ENCODE measurements around the gene SCAMP2.
A peak's percentile ranks its signal among the peaks of the same experiment; 100 is the strongest.

Gene SCAMP2

GRCh38 chr15:74816624-74817369 lies 56.4 kb downstream of the SCAMP2 start:
- H2AK5ac ChIP-seq (ENCODE audit: low read length, severe bottlenecking) = no peak overlapping the region

DNA sequence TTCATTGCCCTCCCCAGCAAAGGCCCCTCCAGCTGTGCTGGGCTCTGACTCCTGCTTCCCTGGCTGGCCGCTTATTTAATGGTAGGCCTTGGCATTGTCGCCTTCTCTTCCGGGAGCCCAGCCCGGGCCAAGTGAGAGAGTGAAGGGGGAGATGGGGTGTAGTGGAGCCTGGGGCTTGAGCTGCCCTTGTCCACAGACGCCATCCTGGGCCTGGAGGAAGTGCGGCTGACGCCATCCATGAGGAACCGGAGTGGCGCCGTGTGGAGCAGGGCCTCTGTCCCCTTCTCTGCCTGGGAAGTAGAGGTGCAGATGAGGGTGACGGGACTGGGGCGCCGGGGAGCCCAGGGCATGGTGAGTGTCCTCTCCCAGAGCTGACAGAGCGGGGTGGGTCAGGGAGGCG lies 57.2 kb downstream of the SCAMP2 start:
- H3K27me3 ChIP-seq (ENCODE audit: control insufficient read depth in 1 of 2, insufficient read depth in 1 of 2, low read length in 2 of 2) = peaks cover 3 to 16% of the 10 kb centered on the region in 2 experiments
- no peak overlapping the region for H3K27ac ChIP-seq (ENCODE audit: low read length, poor library complexity, severe bottlenecking)
- H3K23ac ChIP-seq (ENCODE audit: low read length in 2 of 2) = no peak overlapping the region
- DNase-seq = no peak
- H3K4ac ChIP-seq (ENCODE audit: low read depth in 1 of 2, low read length in 2 of 2) = no peak overlapping the region
- peaks cover 21% of the 10 kb centered on the region for H3K4me1 ChIP-seq (ENCODE audit: control insufficient read depth, insufficient read depth, low read depth, low read length)
- no peak overlapping the region for H2AK5ac ChIP-seq (ENCODE audit: low read length, severe bottlenecking)
- no peak overlapping the region for H3K9ac ChIP-seq (ENCODE audit: low read length)
- H2BK5ac ChIP-seq (ENCODE audit: low read depth, low read length, poor library complexity, severe bottlenecking) = no peak overlapping the region
- H4K8ac ChIP-seq (ENCODE audit: low read length) = no peak overlapping the region
- H4K91ac ChIP-seq (ENCODE audit: low read length) = no peak overlapping the region
- no peak overlapping the region for H2BK12ac ChIP-seq (ENCODE audit: low read length in 2 of 2)
- no peak overlapping the region for H3K4me3 ChIP-seq (ENCODE audit: insufficient read depth in 1 of 2, low read depth in 1 of 2, low read length in 2 of 2)
- WGBS = 96% methylated on average over 15 of the region's 15 CpGs
- H3K79me1 ChIP-seq (replicated peaks; ENCODE audit: low read length, poor library complexity, severe bottlenecking) = no peaks in the 10 kb centered on the region
- H3K4me2 ChIP-seq (ENCODE audit: low read length, poor library complexity, severe bottlenecking) = no peak overlapping the region
- H2BK120ac ChIP-seq (ENCODE audit: low read depth, low read length) = no peak overlapping the region
- no peak overlapping the region for H3K18ac ChIP-seq (ENCODE audit: low read depth in 1 of 2, low read length in 2 of 2)
- H2BK15ac ChIP-seq (ENCODE audit: low read depth, poor library complexity, severe bottlenecking) = no peak overlapping the region
- no peaks in the 10 kb centered on the region for H3K36me3 ChIP-seq (ENCODE audit: control insufficient read depth in 1 of 2, insufficient read depth in 2 of 2, low read depth in 1 of 2, low read length in 2 of 2)
- no peak overlapping the region for H2AFZ ChIP-seq (ENCODE audit: low read depth, low read length)
- H3K9me3 ChIP-seq (ENCODE audit: control insufficient read depth, low read length) = no peaks in the 10 kb centered on the region
- H3K14ac ChIP-seq (ENCODE audit: low read length in 2 of 2) = no peak overlapping the region

More at GRCh38 chr15:74816624-74817369, 56.4 kb downstream of the SCAMP2 start:
- no peak for DNase-seq
- Histone ChIP-seq H3K27me3 (ENCODE audit: control insufficient read depth in 1 of 2, insufficient read depth in 1 of 2, low read length in 2 of 2) (peaks cover 3 to 16% of the 10 kb centered on the region in 2 experiments), H3K4ac (ENCODE audit: low read depth in 1 of 2, low read length in 2 of 2) (no peak overlapping the region), H3K4me3 (ENCODE audit: insufficient read depth in 1 of 2, low read depth in 1 of 2, low read length in 2 of 2) (no peak overlapping the region), H3K23ac (ENCODE audit: low read length in 2 of 2) (no peak overlapping the region), H3K27ac (ENCODE audit: low read length, poor library complexity, severe bottlenecking) (no peak overlapping the region), H4K8ac (ENCODE audit: low read length) (no peak overlapping the region), H3K9me3 (ENCODE audit: control insufficient read depth, low read length) (no peaks in the 10 kb centered on the region), H2BK12ac (ENCODE audit: low read length in 2 of 2) (no peak overlapping the region), H2BK120ac (ENCODE audit: low read depth, low read length) (no peak overlapping the region), H4K91ac (ENCODE audit: low read length) (no peak overlapping the region), H3K9ac (ENCODE audit: low read length) (no peak overlapping the region), H3K79me1 (replicated peaks; ENCODE audit: low read length, poor library complexity, severe bottlenecking) (no peaks in the 10 kb centered on the region), H2BK15ac (ENCODE audit: low read depth, poor library complexity, severe bottlenecking) (no peak overlapping the region), H3K4me2 (ENCODE audit: low read length, poor library complexity, severe bottlenecking) (no peak overlapping the region), H3K18ac (ENCODE audit: low read depth in 1 of 2, low read length in 2 of 2) (no peak overlapping the region), H2AFZ (ENCODE audit: low read depth, low read length) (peak overlapping the region; percentile 24), H3K36me3 (ENCODE audit: control insufficient read depth in 1 of 2, insufficient read depth in 2 of 2, low read depth in 1 of 2, low read length in 2 of 2) (no peaks in the 10 kb centered on the region), H3K4me1 (ENCODE audit: control insufficient read depth, insufficient read depth, low read depth, low read length) (peaks cover 21% of the 10 kb centered on the region), H2BK5ac (ENCODE audit: low read depth, low read length, poor library complexity, severe bottlenecking) (no peak overlapping the region), H3K14ac (ENCODE audit: low read length in 2 of 2) (peak overlapping the region in 1 of 2 experiments; percentile 74)
- 68% methylated on average over 19 of the region's 19 CpGs for WGBS

- Histone ChIP-seq H2BK15ac (ENCODE audit: low read depth, poor library complexity, severe bottlenecking) (no peak overlapping the region), H3K9me3 (ENCODE audit: control insufficient read depth, low read length) (no peaks in the 10 kb centered on the region), H3K27ac (ENCODE audit: low read length, poor library complexity, severe bottlenecking) (no peak overlapping the region), H3K14ac (ENCODE audit: low read length in 2 of 2) (no peak overlapping the region), H2BK120ac (ENCODE audit: low read depth, low read length) (no peak overlapping the region), H3K4me1 (ENCODE audit: control insufficient read depth, insufficient read depth, low read depth, low read length) (peaks cover 22% of the 10 kb centered on the region), H3K79me1 (replicated peaks; ENCODE audit: low read length, poor library complexity, severe bottlenecking) (no peaks in the 10 kb centered on the region), H3K4me3 (ENCODE audit: insufficient read depth in 1 of 2, low read depth in 1 of 2, low read length in 2 of 2) (no peak overlapping the region), H3K4me2 (ENCODE audit: low read length, poor library complexity, severe bottlenecking) (no peak overlapping the region), H2BK12ac (ENCODE audit: low read length in 2 of 2) (no peak overlapping the region), H2AFZ (ENCODE audit: low read depth, low read length) (no peak overlapping the region), H3K4ac (ENCODE audit: low read depth in 1 of 2, low read length in 2 of 2) (no peak overlapping the region), H2AK5ac (ENCODE audit: low read length, severe bottlenecking) (no peak overlapping the region), H3K36me3 (ENCODE audit: control insufficient read depth in 1 of 2, insufficient read depth in 2 of 2, low read depth in 1 of 2, low read length in 2 of 2) (no peaks in the 10 kb centered on the region), H4K8ac (ENCODE audit: low read length) (no peak overlapping the region), H3K9ac (ENCODE audit: low read length) (no peak overlapping the region), H4K91ac (ENCODE audit: low read length) (no peak overlapping the region), H2BK5ac (ENCODE audit: low read depth, low read length, poor library complexity, severe bottlenecking) (no peak overlapping the region), H3K18ac (ENCODE audit: low read depth in 1 of 2, low read length in 2 of 2) (no peak overlapping the region), H3K23ac (ENCODE audit: low read length in 2 of 2) (no peak overlapping the region), H3K27me3 (ENCODE audit: control insufficient read depth in 1 of 2, insufficient read depth in 1 of 2, low read length in 2 of 2) (peaks cover 3 to 16% of the 10 kb centered on the region in 2 experiments)
- DNase-seq = no peak
- 76% methylated on average over 9 of the region's 10 CpGs for WGBS
These were observed 57.8 kb downstream of the SCAMP2 start for GRCh38 chr15:74815121-74815934.

- Histone ChIP-seq H3K23ac (ENCODE audit: low read length in 2 of 2) (no peak within 1 kb of the TSS), H2BK120ac (ENCODE audit: low read depth, low read length) (no peak within 1 kb of the TSS), H3K27ac (ENCODE audit: low read length, poor library complexity, severe bottlenecking) (no peak within 1 kb of the TSS), H4K8ac (ENCODE audit: low read length) (no peak within 1 kb of the TSS), H3K4me1 (ENCODE audit: control insufficient read depth, insufficient read depth, low read depth, low read length) (peaks cover 24% of the 10 kb centered on the region), H2BK12ac (ENCODE audit: low read length in 2 of 2) (no peak within 1 kb of the TSS), H3K4me2 (ENCODE audit: low read length, poor library complexity, severe bottlenecking) (no peak within 1 kb of the TSS), H3K9ac (ENCODE audit: low read length) (no peak within 1 kb of the TSS), H3K9me3 (ENCODE audit: control insufficient read depth, low read length) (no peaks in the 10 kb centered on the region), H3K4me3 (ENCODE audit: insufficient read depth in 1 of 2, low read depth in 1 of 2, low read length in 2 of 2) (no peak within 1 kb of the TSS), H3K18ac (ENCODE audit: low read depth in 1 of 2, low read length in 2 of 2) (no peak within 1 kb of the TSS), H4K91ac (ENCODE audit: low read length) (no peak within 1 kb of the TSS), H3K14ac (ENCODE audit: low read length in 2 of 2) (peak within 1 kb of the TSS in 1 of 2 experiments; percentile 42), H2BK15ac (ENCODE audit: low read depth, poor library complexity, severe bottlenecking) (peak within 1 kb of the TSS; percentile 3), H3K27me3 (ENCODE audit: control insufficient read depth in 1 of 2, insufficient read depth in 1 of 2, low read length in 2 of 2) (peaks cover 0 to 3% of the 10 kb centered on the region in 2 experiments), H3K79me1 (replicated peaks; ENCODE audit: low read length, poor library complexity, severe bottlenecking) (no peaks in the 10 kb centered on the region), H2AFZ (ENCODE audit: low read depth, low read length) (no peak within 1 kb of the TSS), H3K36me3 (ENCODE audit: control insufficient read depth in 1 of 2, insufficient read depth in 2 of 2, low read depth in 1 of 2, low read length in 2 of 2) (peaks cover 0 to 3% of the 10 kb centered on the region in 2 experiments), H3K4ac (ENCODE audit: low read depth in 1 of 2, low read length in 2 of 2) (no peak within 1 kb of the TSS), H2BK5ac (ENCODE audit: low read depth, low read length, poor library complexity, severe bottlenecking) (no peak within 1 kb of the TSS), H2AK5ac (ENCODE audit: low read length, severe bottlenecking) (no peak within 1 kb of the TSS)
- WGBS = 91% methylated on average over 7 of the region's 12 CpGs
- no peak for DNase-seq
These were observed 60.6 kb downstream of the SCAMP2 start, which contains the start of gene LMAN1L for GRCh38 chr15:74812533-74812932. LMAN1L (plus strand) TSS chr15:74812835; CDS start chr15:74812855, 20 bp downstream.

Measured in mesenchymal stem cell (in vitro differentiated cells and primary cell).